C4-2B (cell line): Measurements from ENCODE around the gene MTIF3.

ENCODE experiments used
- H3K27ac ChIP-seq: fragments of 450-650 bp; 2 replicates; pipeline ENCODE4 v1.5.1; 2017
- ZFX ChIP-seq: fragments of 450-650 bp; IDR thresholded peaks from 2 replicates; pipeline ENCODE4 v1.6.1; 2017
- TF ChIP-seq, protein P1 (sequence below): fragments of 450-650 bp; conservative IDR thresholded peaks from 2 replicates; pipeline ENCODE4 v1.5.1; 2017; ENCODE audit warnings: mild to moderate bottlenecking

The MTIF3 gene, protein sequence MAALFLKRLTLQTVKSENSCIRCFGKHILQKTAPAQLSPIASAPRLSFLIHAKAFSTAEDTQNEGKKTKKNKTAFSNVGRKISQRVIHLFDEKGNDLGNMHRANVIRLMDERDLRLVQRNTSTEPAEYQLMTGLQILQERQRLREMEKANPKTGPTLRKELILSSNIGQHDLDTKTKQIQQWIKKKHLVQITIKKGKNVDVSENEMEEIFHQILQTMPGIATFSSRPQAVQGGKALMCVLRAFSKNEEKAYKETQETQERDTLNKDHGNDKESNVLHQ

DNA sequence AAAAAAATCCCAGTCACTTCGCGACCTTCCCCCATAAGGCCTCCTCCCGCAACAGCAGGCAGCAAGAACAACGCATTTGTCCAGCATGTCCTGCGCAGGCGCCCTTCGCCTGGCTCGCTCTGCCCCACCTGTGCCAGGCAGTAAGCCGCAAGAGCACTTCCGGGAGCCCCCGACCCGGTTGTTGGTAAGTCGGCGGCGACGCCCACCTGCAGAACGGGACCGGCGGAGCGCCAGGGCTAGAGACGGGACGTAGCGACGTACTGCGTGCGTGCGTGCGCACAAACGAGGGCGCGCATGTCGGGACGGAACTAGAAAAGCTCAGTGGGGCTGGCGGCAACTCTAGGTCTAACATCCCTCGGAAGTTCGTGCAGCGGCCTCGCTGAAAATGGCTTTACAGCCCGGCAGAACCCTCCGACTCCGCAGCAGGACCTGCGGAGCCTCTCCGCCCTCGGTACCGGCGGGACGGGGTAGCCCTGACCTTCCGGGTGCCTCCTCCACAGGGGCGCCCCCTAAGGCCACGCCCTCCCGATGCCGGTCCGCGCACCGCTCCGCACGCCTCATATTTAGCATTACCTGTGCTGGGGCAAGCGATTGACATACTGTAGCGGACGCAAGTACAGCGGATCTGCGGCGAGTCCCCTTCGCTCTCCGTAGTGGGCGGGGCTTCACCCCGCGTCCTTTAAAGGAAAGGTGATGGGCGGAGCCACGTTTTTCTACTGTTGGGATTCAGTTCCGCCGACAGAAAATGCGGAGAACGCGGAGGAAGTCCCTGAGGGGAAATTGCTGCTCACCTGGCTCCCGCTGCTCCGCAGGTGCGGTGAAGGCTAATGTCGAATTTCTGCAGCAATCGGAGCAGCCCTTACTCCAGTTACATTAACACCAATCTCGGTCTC, at the start of gene MTIF3:
TSS of gene MTIF3 (minus strand) at position 629 of the 893 bp plus-strand sequence. CDS start 10,116 bp downstream, outside the sequence.
- H3K27ac ChIP-seq, result peak within 1 kb of the TSS; percentile 95
- TF ChIP-seq ZFX, result no peak; the same call in 1 of the 2 replicates
- TF ChIP-seq, protein P1, sequence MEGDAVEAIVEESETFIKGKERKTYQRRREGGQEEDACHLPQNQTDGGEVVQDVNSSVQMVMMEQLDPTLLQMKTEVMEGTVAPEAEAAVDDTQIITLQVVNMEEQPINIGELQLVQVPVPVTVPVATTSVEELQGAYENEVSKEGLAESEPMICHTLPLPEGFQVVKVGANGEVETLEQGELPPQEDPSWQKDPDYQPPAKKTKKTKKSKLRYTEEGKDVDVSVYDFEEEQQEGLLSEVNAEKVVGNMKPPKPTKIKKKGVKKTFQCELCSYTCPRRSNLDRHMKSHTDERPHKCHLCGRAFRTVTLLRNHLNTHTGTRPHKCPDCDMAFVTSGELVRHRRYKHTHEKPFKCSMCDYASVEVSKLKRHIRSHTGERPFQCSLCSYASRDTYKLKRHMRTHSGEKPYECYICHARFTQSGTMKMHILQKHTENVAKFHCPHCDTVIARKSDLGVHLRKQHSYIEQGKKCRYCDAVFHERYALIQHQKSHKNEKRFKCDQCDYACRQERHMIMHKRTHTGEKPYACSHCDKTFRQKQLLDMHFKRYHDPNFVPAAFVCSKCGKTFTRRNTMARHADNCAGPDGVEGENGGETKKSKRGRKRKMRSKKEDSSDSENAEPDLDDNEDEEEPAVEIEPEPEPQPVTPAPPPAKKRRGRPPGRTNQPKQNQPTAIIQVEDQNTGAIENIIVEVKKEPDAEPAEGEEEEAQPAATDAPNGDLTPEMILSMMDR, result no peak; the same call in 1 of the 2 replicates

DNA sequence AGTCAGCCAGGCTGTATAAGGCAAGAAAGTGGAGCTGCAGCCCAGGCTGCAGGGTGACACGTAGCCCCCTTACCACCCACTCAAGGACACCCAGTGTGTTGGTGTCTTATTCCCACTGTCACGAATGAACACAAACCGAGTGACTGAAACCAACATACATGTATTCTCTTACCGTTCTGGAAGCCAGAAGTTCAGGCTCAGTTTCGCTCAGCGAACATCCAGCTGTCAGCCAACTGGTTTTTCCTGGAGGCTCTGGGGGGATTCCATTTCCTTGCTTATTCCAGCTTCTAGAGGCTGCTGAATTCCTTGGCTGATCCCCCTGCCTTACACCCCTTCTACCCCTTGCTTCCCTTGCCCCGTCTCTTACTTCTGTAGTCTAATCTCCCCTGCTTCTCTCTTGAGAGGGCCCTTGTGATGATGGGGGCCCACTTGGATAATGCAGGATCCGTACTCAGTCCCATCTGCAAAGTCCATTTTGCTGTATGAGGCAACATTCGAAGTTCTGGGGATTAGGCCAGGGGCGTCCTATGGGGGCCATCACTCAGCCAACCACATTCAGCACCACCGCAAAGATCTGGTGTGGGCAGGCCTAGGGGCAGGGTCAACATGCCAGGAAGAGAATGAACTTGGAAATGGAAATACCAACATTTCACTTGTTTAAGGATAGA, 47.3 kb upstream of the MTIF3 start:
- no peak for TF ChIP-seq ZFX
- TF ChIP-seq, protein P1, result no peak
- no peak overlapping the region for H3K27ac ChIP-seq

DNA sequence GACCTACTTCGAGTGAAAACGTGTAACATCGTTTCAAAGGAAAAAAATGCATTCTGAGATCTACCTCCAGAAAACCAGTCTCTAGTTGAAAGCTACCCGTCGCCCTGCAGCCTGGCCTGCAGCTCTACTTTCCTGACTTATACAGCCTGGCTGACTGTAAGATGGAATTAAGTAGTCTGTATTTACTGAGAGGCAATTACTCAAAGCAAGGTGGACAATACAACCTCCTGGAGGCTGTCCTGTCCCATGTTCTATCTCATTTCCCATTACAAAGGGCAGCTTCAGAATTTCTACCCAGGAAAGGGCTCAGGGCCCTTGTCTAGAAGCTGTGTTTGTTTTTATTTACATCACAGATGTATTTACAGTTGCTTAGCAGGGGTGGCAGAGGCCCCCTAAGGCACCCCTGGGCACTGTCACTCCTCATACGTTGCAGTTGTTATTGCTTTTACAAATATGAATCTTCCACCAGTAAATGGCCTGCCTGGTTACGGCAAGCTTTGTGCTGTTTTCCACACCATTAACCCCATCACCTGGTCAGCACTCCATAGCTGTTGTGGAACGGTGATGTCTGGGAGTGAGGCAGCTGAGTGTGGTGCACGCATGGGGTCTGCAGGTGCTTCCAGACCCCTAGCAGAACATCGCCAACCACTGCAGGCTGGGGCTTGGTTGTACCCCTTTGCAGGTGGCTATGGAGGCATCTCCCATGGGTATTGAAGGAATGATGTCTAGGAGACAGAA, 46.3 kb upstream of the MTIF3 start:
- TF ChIP-seq, protein P1, result no peak
- 0 out of 2 replicates have a peak, but pooled peaks have one; percentile 13 for TF ChIP-seq ZFX

DNA sequence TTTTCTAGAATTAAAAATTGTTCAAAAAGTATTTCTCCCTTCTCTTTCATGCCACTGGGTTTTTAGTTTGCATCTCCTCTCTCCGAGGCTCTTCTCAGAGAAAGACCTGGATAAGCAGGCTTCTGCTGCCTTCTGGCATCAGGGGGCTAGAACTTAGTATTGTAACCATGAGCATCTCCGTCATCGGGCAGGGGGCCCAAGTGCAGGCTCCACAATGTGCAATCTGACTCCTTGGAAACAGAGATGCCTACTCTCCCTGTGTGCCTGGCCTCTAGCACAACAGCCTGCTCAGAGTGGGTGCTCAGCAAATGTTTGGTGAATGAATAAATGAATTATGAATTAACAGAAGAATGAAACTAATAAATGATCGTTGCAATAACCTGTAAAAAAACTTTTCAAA, 45.6 kb upstream of the MTIF3 start:
- no peak overlapping the region for H3K27ac ChIP-seq
- TF ChIP-seq ZFX, result no peak
- TF ChIP-seq, protein P1, result no peak

More for the DNA sequence above, 46.3 kb upstream of the MTIF3 start:
- H3K27ac ChIP-seq, result no peak overlapping the region

DNA sequence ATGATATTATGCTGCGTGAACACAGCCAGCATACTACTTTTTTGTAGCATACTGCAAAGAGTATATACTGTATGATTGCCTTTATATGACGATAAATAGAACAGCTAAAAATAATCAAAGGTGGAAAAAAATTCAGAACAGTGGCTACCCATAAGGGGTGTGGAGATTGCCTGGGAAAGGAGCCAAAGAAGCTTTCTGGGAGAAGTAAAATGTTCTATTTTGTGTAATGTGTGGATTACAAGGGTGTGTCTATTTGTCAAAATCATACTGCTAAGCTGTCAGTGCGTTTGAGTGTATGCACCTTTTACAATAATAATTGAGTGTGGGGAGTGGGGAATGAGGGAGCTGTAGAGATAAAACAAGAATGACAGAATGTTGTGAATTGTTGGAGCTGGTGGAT, 45.2 kb upstream of the MTIF3 start:
- TF ChIP-seq, protein P1, result no peak
- no peak for TF ChIP-seq ZFX
- H3K27ac ChIP-seq, result no peak overlapping the region

DNA sequence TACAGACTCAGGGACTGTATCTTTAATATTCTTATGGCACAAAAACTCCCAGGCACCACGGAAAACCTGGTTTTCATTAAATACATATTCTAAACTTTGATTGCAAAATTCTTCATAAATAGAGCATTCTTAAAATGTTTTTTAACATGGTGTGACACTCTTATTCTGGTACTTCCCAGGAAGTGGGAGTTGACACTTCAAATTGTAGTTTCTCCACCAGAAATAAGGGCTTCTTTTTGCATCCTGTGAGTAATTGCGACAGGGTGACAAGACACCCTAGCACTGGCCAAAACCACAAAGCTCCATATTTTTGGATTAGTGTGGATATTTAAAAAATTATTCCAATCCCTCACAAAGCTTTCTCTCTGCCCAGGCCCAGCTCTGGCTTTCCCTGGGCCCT, 43.6 kb upstream of the MTIF3 start:
- H3K27ac ChIP-seq, result no peak overlapping the region
- TF ChIP-seq, protein P1, result no peak
- TF ChIP-seq ZFX, result 0 out of 2 replicates have a peak, but pooled peaks have one; percentile 24
